HCT116 (cell line): Measurements from ENCODE around the gene MEAF6.

Experiments used
- EGR1 ChIP-seq: IDR thresholded peaks from 2 replicates; pipeline ENCODE4 v1.6.1; 2012; ENCODE audit warnings: low read depth
- POLR2A ChIP-seq: IDR thresholded peaks from 2 replicates; pipeline ENCODE4 v1.7.0; 2011; ENCODE audit warnings: borderline replicate concordance; ENCODE audit not compliant: insufficient read depth, insufficient read length; ENCODE audit errors: extremely low read depth
- TCF7L2 ChIP-seq: IDR thresholded peaks from 2 replicates; pipeline ENCODE4 v1.7.0; 2011; ENCODE audit warnings: borderline replicate concordance, inconsistent platforms; ENCODE audit not compliant: insufficient read depth, insufficient read length; ENCODE audit errors: extremely low read depth
- ZNF274 ChIP-seq: fragments of 200-500 bp; sonication (Bioruptor generic); IDR thresholded peaks from 2 replicates; pipeline ENCODE4 v1.6.1; 2014; ENCODE audit warnings: mild to moderate bottlenecking, low read depth, low read length, inconsistent platforms
- TF ChIP-seq, protein P1 (sequence below), 3 experiments: fragments of 200-600 bp in 1 of 3; sonication (generic) in 1 of 3; IDR thresholded peaks in 2 of 3; conservative IDR thresholded peaks in 1 of 3; 2 replicates each; pipeline ENCODE4 v1.5.1; 2012 to 2017; ENCODE audit warnings: low read depth in 2 of 3, low read length in 2 of 3, antibody characterized with exemption in 1 of 3, borderline replicate concordance in 1 of 3, control low read depth in 1 of 3, mild to moderate bottlenecking in 1 of 3, mixed read lengths in 1 of 3, mixed run types in 1 of 3, moderate library complexity in 1 of 3; ENCODE audit not compliant: insufficient read depth in 1 of 3

DNA sequence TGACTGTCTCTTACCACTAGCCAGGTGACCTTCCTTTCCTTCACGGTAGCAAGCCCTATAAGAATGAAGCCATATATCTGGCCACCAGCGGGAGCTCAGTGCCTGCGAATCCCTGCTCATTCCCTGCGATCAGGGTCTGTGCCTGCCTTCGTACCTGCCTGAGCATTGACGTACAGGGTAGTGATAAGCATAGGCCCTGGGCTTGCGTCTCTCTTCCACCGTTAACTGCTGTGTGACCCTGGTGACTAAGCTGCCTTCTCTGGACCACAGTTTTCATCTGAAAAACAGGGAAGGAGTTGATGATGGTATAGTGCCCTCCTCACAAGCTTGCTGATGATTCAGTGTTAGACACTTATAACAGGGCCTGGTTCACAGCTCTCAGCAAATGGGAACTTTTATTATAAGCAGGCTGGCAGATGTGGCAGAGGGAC lies 36.1 kb downstream of the MEAF6 start:
- TF ChIP-seq, protein P1, sequence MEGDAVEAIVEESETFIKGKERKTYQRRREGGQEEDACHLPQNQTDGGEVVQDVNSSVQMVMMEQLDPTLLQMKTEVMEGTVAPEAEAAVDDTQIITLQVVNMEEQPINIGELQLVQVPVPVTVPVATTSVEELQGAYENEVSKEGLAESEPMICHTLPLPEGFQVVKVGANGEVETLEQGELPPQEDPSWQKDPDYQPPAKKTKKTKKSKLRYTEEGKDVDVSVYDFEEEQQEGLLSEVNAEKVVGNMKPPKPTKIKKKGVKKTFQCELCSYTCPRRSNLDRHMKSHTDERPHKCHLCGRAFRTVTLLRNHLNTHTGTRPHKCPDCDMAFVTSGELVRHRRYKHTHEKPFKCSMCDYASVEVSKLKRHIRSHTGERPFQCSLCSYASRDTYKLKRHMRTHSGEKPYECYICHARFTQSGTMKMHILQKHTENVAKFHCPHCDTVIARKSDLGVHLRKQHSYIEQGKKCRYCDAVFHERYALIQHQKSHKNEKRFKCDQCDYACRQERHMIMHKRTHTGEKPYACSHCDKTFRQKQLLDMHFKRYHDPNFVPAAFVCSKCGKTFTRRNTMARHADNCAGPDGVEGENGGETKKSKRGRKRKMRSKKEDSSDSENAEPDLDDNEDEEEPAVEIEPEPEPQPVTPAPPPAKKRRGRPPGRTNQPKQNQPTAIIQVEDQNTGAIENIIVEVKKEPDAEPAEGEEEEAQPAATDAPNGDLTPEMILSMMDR (IDR thresholded peaks at IDR 0.05 in 2 of 3, conservative IDR thresholded peaks at IDR 0.05 in 1 of 3; ENCODE audit: borderline replicate concordance in 1 of 3, insufficient read depth in 1 of 3, low read depth in 2 of 3, low read length in 2 of 3): no peak
- TF ChIP-seq POLR2A: no peak
- TF ChIP-seq TCF7L2: no peak
- no peak for TF ChIP-seq ZNF274
- no peak for TF ChIP-seq EGR1
